Measurements from ENCODE around the gene SEC14L5. TPM values are rescaled to one million over a fixed set of nuclear protein-coding genes. Genes with fewer than 3 reads are reported as not detected.

SEC14L5 gene
- total RNA-seq, 8 experiments from 2014 or later = 0.04 to 2.0 (median 1.0) TPM

DNA sequence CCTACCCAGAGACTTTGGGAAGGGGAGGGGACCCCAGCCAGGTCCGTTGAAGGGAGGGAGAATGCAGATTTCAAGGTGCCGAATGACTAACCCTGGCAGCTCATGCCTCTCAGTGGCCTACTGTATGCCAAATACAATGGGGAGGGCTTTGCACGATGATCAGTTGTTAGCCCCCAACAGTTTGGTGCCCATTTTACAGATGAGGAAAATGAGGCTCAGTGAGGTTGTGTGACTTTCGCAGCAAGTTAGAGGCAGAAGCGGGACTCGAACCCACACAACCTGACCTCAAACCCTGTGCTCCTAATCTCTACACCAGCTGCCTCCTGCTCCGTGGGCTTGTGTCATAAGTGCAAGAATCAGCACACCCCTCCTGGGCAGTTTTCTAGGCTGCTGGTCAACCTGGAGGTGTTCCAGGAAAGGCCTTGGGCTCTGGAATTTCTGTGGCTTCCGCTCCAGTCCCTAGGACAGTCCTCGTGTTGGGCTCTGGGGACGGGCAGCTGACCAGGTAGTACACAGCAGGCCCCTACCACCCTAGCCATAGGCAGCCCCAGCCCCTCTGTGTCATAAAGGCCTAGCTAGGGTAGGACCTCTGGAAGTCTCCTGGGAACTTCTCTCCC lies 87.5 kb downstream of the SEC14L5 start:
- in situ Hi-C loops (cut with MboI; ENCODE audit: low pct_unique_long_range_greater_than_20kb in 2 of 9, low sequenced_read_pairs in 9 of 9, unreplicated experiment in 9 of 9) = no loop called here
- no peak overlapping the region for H3K4me3 ChIP-seq
- no peak for ATAC-seq (replicated peaks in 6 of 8)
- 53 to 100% (median 82%) methylated on average over 2 to 10 of the region's 10 CpGs; no CpG with 5 or more reads in 6 of the 10 experiments for WGBS, 10 experiments
- no peaks in the 10 kb centered on the region for H3K4me1 ChIP-seq (replicated peaks in 1 of 2)
- H3K27ac ChIP-seq = no peak overlapping the region

DNA sequence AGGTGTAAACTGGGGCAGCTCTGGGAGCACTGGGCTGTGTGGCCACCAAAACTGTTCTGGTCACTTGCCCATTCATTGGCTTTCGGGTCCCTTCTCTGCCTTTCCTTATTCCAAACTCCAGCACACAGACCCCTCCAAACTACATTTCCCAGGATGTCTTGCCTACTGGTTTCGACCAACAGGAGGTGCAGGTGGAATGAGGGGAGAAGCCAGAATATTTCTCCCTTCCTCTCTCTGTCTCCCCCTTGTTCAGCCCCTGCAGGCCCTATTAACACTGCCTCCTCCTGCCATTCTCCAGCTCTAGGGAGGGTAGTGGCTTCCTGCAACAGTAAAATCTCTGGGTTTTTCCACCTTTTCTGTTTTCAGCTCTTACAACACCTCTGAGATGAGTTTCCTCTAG lies 88.8 kb downstream of the SEC14L5 start:
- WGBS, 10 experiments = 0 to 86% (median 44%) methylated on average over 1 to 2 of the region's 2 CpGs; no CpG with 5 or more reads in 5 of the 10 experiments
- no peak for ATAC-seq (replicated peaks in 6 of 8)

DNA sequence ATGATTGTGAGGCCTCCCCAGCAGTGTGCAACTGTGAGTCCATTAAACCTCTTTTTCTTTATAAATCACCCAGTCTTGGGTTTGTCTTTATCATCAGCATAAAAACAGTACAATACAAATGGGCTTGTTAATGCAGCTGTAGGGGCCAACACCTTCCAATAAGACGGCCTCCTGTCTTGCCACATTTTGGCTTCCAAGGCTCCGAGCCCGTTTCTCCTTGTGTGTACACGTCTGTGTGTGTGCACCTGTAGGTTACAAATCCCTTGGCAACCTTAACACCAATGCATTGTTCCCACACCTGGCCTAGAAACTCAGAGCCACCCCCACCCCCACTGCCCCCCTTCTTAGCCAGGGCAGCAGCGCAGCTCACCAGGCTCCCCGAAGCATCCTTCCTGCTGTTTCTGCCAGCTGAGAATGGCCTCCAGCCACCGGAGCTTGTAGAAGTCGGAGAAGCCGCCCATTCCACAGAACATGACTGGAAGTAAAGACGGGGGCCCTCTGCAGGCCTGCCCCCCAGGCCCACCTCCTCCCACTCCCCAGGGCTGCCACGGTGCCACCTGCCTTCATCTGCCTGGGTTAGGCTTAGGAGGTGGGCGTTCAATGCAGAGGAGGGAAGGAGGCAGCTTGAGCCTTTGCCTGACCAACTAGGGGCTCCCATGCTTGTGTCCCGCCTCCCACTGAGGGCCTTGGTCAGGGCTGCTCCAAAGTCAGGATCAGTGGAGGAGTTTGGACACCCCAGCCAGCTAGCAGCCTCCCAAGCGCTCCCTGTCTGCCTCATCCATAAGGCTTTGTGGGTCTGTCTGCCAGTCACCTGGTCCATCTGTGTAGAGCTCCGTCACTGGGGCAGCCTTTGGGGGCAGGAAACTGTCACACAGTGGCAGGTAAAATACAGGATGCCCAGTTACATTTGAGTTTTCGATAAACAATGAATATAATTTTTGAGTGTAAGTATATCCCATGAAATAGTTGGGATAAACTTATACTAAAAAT lies 97.0 kb downstream of the SEC14L5 start:
- H3K4me3 ChIP-seq = no peak overlapping the region
- ATAC-seq (replicated peaks in 6 of 8) = no peak
- in situ Hi-C loops (cut with MboI; ENCODE audit: low pct_unique_long_range_greater_than_20kb in 2 of 9, low sequenced_read_pairs in 9 of 9, unreplicated experiment in 9 of 9) = no loop called here
- 20 to 100% (median 75%) methylated on average over 1 to 6 of the region's 16 CpGs; no CpG with 5 or more reads in 3 of the 10 experiments for WGBS, 10 experiments
- H3K27ac ChIP-seq = no peak overlapping the region
- no peaks in the 10 kb centered on the region for H3K4me1 ChIP-seq (replicated peaks in 1 of 2)

More for the DNA sequence above, 88.8 kb downstream of the SEC14L5 start:
- Histone ChIP-seq H3K27ac (no peak overlapping the region), H3K4me1 (replicated peaks in 1 of 2) (no peaks in the 10 kb centered on the region), H3K4me3 (no peak overlapping the region)
- in situ Hi-C loops (cut with MboI; ENCODE audit: low pct_unique_long_range_greater_than_20kb in 2 of 9, low sequenced_read_pairs in 9 of 9, unreplicated experiment in 9 of 9) = no loop called here

DNA sequence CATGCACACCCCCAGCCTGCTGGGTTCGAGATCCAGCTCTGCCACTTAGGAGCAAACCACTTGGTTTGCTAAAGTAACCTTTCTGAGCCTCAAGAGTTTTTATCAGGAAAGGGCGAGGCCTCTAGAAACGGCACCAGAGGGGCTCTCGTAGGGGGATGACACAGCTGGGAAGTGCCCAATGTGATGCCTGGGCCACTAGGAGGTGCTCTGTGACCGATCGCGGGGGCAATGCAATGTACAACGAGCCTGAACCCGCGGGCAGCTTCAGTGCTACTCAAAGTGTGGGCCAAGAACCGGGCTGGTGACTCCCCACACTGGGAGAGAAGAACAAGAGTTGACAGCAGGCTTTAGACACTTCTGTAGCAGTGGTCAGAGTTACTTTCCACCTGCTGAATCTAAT lies 98.2 kb downstream of the SEC14L5 start:
- 0 to 60% (median 23%) methylated on average over 1 to 10 of the region's 11 CpGs; no CpG with 5 or more reads in 3 of the 10 experiments for WGBS, 10 experiments
- in situ Hi-C loops (cut with MboI; ENCODE audit: low pct_unique_long_range_greater_than_20kb in 2 of 9, low sequenced_read_pairs in 9 of 9, unreplicated experiment in 9 of 9) = no loop called here
- peak in 4 of 8 experiments; percentile 30 to 89 (median 82) for ATAC-seq (replicated peaks in 6 of 8)

DNA sequence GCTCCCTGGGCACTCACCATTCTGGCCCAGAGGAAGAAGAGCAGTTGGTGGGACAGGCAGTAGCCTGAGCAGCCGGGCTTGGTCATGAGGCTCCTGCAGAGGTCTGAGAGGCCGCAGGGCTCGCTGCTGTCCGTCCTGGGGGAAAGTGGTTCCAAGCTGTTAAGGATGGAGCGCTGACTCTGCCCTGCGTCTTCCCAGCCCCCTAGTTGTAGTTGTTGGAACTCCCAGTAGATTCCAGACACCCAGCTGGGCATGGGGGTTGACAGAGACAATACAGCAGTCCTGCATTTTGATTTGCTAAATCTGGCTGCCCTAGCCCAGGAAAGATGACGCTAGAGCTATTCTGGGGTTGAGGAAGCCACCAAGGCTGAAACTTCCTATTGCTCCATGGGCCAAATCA lies 100.3 kb downstream of the SEC14L5 start:
- Histone ChIP-seq H3K4me3 (no peak overlapping the region), H3K4me1 (replicated peaks in 1 of 2) (no peaks in the 10 kb centered on the region), H3K27ac (no peak overlapping the region)
- peak in 1 of 8 experiments; percentile 81 for ATAC-seq (replicated peaks in 6 of 8)
- 33 to 73% (median 43%) methylated on average over 1 to 5 of the region's 7 CpGs; no CpG with 5 or more reads in 4 of the 10 experiments for WGBS, 10 experiments
- in situ Hi-C loops (cut with MboI; ENCODE audit: low pct_unique_long_range_greater_than_20kb in 2 of 9, low sequenced_read_pairs in 9 of 9, unreplicated experiment in 9 of 9) = no loop called here

More for the DNA sequence above, 98.2 kb downstream of the SEC14L5 start:
- Histone ChIP-seq H3K27ac (no peak overlapping the region), H3K4me3 (no peak overlapping the region), H3K4me1 (replicated peaks in 1 of 2) (no peaks in the 10 kb centered on the region)

DNA sequence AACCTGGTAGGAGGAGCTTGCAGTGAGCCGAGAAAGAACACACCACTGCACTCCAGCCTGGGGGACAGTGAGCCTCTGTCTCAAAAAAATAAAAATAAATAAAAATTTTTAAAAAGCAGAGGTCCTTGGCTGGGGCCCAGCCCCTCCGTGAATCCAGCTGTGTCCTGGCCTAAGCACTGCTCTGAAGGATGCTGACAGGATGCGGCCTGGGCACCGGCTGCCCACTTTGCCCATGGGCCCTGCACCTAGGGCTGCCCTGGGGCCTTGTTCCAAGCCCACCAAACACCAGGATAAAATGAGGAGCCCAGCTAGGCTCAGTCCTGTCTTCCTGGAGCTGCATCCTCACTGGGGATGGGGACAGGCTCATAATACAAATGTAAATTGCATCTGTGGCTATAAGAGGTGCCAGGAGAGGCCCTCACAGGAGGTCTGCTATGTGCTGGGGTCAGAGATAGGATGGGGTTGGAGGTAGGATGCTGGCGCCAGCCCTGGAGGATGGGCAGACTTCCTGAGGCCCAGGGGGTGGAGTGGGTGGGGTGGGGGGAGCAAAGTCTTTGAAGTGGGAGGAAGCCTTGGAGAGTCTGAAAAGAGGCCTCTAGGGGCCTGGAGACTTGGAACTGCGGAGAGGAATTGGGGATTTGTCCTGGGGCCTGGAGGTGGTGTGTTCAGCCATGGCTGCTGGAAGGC lies 101.4 kb downstream of the SEC14L5 start:
- 50 to 86% (median 76%) methylated on average over 1 to 4 of the region's 6 CpGs; no CpG with 5 or more reads in 2 of the 10 experiments for WGBS, 10 experiments
- no peaks in the 10 kb centered on the region for H3K4me1 ChIP-seq (replicated peaks in 1 of 2)
- H3K27ac ChIP-seq = no peak overlapping the region
- ATAC-seq (replicated peaks in 6 of 8) = peak in 1 of 8 experiments; percentile 4
- H3K4me3 ChIP-seq = no peak overlapping the region
- in situ Hi-C loops (cut with MboI; ENCODE audit: low pct_unique_long_range_greater_than_20kb in 2 of 9, low sequenced_read_pairs in 9 of 9, unreplicated experiment in 9 of 9) = no loop called here

DNA sequence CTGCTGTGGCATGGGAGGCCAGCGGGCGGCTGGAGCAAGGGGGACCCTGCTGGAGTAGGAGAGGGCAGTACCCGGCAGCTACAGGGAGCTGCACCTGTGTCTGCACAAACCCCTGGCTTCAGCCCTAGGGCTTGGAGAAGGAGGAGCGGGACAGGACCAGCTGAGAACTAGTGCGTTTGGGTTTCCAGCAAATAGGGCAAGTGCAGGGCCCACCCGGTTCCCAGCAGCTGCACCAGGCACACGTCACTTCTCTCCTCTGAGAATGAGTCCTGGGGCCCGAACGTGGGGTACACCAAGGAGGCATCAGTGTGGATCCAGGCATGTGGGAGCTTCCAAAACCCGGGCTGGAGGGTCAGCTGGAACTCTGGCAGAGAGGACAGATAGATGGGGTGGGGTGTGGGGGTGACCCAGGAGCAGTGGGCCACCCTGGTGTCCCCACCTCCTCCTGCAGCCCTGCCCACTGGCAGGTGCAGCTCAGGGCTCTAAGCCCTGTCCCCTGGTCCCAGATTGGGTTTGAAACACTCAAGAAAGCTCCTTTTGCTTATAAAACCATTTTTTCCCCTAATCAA lies 102.0 kb downstream of the SEC14L5 start:
- no peak overlapping the region for H3K4me3 ChIP-seq
- peak in 1 of 8 experiments; percentile 6 for ATAC-seq (replicated peaks in 6 of 8)
- in situ Hi-C loops (cut with MboI; ENCODE audit: low pct_unique_long_range_greater_than_20kb in 2 of 9, low sequenced_read_pairs in 9 of 9, unreplicated experiment in 9 of 9) = no loop called here
- no peaks in the 10 kb centered on the region for H3K4me1 ChIP-seq (replicated peaks in 1 of 2)
- no peak overlapping the region for H3K27ac ChIP-seq
- WGBS, 10 experiments = 40 to 60% (median 40%) methylated on average over 1 of the region's 10 CpGs; no CpG with 5 or more reads in 7 of the 10 experiments

DNA sequence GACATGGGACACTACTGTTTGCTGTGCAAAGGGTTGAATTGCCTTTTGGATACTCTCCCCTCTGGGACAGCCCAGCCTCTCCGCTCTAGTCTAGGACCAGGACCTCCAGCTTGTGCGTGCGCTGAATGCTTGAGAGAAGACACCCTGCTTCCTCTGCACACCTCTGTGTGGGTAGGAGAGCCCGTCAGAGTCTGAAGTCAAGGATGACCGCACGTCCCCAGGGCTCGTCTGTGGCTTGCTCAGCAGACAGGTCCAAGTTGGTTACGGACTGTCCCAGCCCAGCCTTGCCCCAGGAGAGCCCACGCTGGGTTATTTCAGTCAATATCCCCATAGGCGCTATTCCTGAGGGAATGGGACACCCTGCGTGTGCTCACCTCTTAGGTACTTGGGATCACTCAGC lies 103.9 kb downstream of the SEC14L5 start:
- Histone ChIP-seq H3K4me1 (replicated peaks in 1 of 2) (peaks cover 0 to 5% of the 10 kb centered on the region in 2 donors), H3K27ac (no peak overlapping the region), H3K4me3 (no peak overlapping the region)
- ATAC-seq (replicated peaks in 6 of 8) = no peak
- WGBS, 10 experiments = 33 to 93% (median 89%) methylated on average over 2 to 5 of the region's 11 CpGs; no CpG with 5 or more reads in 5 of the 10 experiments
- in situ Hi-C loops (cut with MboI; ENCODE audit: low pct_unique_long_range_greater_than_20kb in 2 of 9, low sequenced_read_pairs in 9 of 9, unreplicated experiment in 9 of 9) = no loop called here

DNA sequence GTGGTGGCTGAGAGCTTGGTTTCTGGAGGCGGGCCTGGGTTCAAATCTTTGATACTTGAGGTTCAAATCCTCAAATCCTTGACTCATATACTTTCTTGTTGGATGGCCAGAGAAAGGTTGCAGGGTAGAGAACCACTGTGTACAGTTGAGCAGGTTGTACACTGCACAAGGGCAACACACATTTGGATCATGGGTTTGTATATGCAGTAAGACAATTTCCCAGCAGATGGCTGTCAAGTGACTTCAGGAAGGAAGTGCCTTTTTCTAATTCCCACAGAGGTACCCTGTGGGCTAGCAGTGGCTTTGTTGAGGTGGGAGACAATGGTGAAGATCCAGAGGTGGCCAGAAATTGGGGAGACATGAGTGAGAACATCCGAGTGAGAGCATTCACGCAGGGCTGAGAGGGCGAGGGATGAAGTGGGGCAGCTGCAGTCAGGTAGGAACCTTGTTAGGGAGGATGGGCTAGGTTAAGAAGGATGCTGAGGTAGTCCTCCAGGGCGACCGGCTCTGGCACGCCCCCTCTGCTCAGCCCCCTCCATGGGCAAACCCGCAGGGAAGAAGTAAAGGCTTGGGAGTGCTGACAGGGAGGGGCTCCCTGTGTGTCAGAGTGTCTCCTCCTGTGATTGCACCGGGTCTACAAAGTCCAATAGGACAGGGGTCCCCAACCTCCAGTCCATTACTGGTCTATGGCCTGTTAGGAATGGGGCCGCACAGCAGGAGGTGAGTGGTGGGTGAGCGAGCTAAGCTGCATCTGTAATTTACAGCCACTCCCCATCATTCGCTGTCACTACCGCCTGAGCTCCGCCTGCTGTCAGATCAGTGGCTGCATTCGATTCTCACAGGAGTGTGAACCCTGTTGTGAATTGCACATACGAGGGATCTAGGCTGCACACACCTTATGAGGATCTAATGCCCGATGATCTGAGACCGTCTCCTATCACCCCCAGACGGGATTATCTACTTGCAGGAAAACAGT lies 104.9 kb downstream of the SEC14L5 start:
- Histone ChIP-seq H3K4me1 (replicated peaks in 1 of 2) (peaks cover 0 to 5% of the 10 kb centered on the region in 2 donors), H3K4me3 (no peak overlapping the region), H3K27ac (no peak overlapping the region)
- 36 to 100% (median 68%) methylated on average over 1 to 10 of the region's 19 CpGs; no CpG with 5 or more reads in 3 of the 10 experiments for WGBS, 10 experiments
- ATAC-seq (replicated peaks in 6 of 8) = peak in 1 of 8 experiments; percentile 28
- in situ Hi-C loops (cut with MboI; ENCODE audit: low pct_unique_long_range_greater_than_20kb in 2 of 9, low sequenced_read_pairs in 9 of 9, unreplicated experiment in 9 of 9) = no loop called here

DNA sequence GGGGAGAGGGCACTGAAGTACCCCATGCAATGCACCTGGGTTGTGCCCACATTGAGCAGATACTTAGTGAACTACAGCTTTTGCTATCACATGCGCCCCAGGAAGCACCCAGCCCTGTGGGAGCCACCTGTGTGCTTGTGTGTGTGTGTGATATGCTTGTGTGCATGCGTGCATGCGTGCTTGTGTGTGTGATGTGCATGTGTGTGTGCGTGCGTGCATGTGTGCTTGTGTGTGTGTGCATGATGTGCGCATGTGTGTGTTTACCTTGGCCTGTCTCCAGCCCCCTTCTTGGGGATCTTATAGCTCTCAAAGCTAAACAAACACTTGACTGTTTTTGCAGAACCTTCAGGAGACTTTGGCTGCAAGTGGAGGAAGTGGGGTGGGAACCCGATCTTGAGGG lies 106.8 kb downstream of the SEC14L5 start:
- in situ Hi-C loops (cut with MboI; ENCODE audit: low pct_unique_long_range_greater_than_20kb in 2 of 9, low sequenced_read_pairs in 9 of 9, unreplicated experiment in 9 of 9) = no loop called here
- WGBS, 10 experiments = 8 to 88% (median 77%) methylated on average over 1 to 6 of the region's 7 CpGs; no CpG with 5 or more reads in 4 of the 10 experiments

DNA sequence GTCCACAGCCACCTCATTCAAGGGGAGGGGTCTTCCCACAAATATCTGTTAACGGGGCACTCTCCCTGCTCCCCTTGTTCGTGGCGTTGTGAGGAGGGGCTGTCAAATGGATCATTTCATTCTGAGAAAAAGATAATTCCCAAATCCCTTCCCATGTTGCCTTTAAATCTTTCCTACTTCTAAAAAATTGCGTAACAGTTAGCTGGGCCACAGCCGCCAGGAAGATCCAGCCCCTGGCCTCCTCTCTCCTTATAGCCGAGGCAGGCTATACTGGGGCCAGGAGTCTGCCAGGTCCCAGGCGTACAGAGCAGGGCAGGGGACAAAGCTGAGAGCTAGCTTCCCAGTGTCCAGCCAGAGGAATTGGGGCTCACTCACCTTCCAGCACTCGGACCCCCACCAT lies 107.2 kb downstream of the SEC14L5 start:
- no peak overlapping the region for H3K27ac ChIP-seq

More for the DNA sequence above, 106.8 kb downstream of the SEC14L5 start:
- no peak overlapping the region for H3K4me3 ChIP-seq
- H3K4me1 ChIP-seq (replicated peaks in 1 of 2) = peaks cover 0 to 5% of the 10 kb centered on the region in 2 donors
- ATAC-seq (replicated peaks in 6 of 8) = peak in 1 of 8 experiments; percentile 20
- no peak overlapping the region for H3K27ac ChIP-seq

More for the DNA sequence above, 107.2 kb downstream of the SEC14L5 start:
- 12 to 85% (median 60%) methylated on average over 1 to 6 of the region's 8 CpGs; no CpG with 5 or more reads in 3 of the 10 experiments for whole genome bisulfite sequencing, 10 experiments
- peak in 5 of 8 experiments; percentile 33 to 52 (median 51) for ATAC-seq (replicated peaks in 6 of 8)
- peaks cover 0 to 5% of the 10 kb centered on the region in 2 donors for H3K4me1 ChIP-seq (replicated peaks in 1 of 2)
- in situ Hi-C loops (cut with MboI; ENCODE audit: low pct_unique_long_range_greater_than_20kb in 2 of 9, low sequenced_read_pairs in 9 of 9, unreplicated experiment in 9 of 9) = no loop called here
- H3K4me3 ChIP-seq = no peak overlapping the region
